HUES64 (cell line): Measurements from ENCODE around the gene LRRC49.
"Not testable (repeated sequence)": the region's sequence is repeated elsewhere in the genome, so short reads cannot be mapped to it uniquely, and the experiment has no call there.

Experiments
- H3K27ac ChIP-seq: 2 replicates; pipeline ENCODE4 v1.7.0; 2013; ENCODE audit warnings: low read depth, low read length, inconsistent platforms
- H3K27me3 ChIP-seq: 2 replicates; pipeline ENCODE4 v1.6.1; 2013; ENCODE audit warnings: mild to moderate bottlenecking, low read length; ENCODE audit not compliant: insufficient read depth
- H3K36me3 ChIP-seq: 2 replicates; pipeline ENCODE4 v1.6.1; 2013; ENCODE audit warnings: mild to moderate bottlenecking, low read length; ENCODE audit not compliant: insufficient read depth
- H3K4me1 ChIP-seq: 2 replicates; pipeline ENCODE4 v1.6.1; 2013; ENCODE audit warnings: mild to moderate bottlenecking, low read length, moderate library complexity; ENCODE audit not compliant: insufficient read depth
- H3K4me3 ChIP-seq: 2 replicates; pipeline ENCODE4 v1.5.1; 2013; ENCODE audit warnings: mild to moderate bottlenecking, low read length, moderate library complexity
- H3K9ac ChIP-seq: 2 replicates; pipeline ENCODE4 v1.6.1; 2013; ENCODE audit warnings: mild to moderate bottlenecking, low read depth, low read length
- H3K9me3 ChIP-seq: 2 replicates; pipeline ENCODE4 v1.6.1; 2013; ENCODE audit warnings: low read depth, low read length; ENCODE audit not compliant: insufficient read depth
- WGBS: fragments of 150-250, 120-280 bp; methylation state at CpG from one replicate; pipeline ENCODE4 v1.1.7; 2013; ENCODE audit warnings: missing lambda C conversion rate; 5-methylcytosine and 5-hydroxymethylcytosine counted together

The LRRC49 gene

DNA sequence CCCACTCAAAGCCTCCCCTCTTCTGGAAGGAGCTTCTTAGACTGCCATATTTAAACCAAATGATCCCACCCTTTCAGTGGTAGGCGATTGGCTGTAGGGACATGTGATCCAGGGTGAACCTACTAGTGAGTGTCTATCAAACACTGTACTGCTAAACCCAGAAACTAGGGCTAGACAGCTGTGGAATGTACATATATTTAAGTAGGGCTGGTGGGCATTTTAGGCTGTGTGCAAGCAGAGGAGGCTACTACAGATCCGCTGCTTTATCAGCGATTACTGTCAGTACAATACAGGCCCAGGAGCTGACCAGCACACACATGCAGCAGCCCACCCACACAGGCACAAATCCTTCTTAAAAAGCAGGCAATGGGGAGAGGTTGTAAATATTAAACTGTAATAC, 23.3 kb upstream of the LRRC49 start:
- 95% methylated on average over 3 of the region's 3 CpGs for WGBS
- peaks cover 9% of the 10 kb centered on the region; the same call in 1 of the 2 replicates for H3K9me3 ChIP-seq
- no peak overlapping the region for H3K9ac ChIP-seq
- no peak overlapping the region for H3K4me3 ChIP-seq
- no peaks in the 10 kb centered on the region for H3K4me1 ChIP-seq
- no peaks in the 10 kb centered on the region for H3K27me3 ChIP-seq
- no peak overlapping the region for H3K27ac ChIP-seq
- no peaks in the 10 kb centered on the region; the same call in 1 of the 2 replicates for H3K36me3 ChIP-seq

- Histone ChIP-seq H3K27ac (no peak overlapping the region), H3K9ac (no peak overlapping the region)
Measured at GRCh38 chr15:70870051-70870450, 22.6 kb upstream of the LRRC49 start.

GRCh38 chr15:70871490-70871889, 21.1 kb upstream of the LRRC49 start:
- not testable (repeated sequence) for H3K36me3 ChIP-seq, H3K9me3 ChIP-seq, H3K27ac ChIP-seq, H3K9ac ChIP-seq, H3K27me3 ChIP-seq, H3K4me3 ChIP-seq, H3K4me1 ChIP-seq
- WGBS: 96% methylated on average over 34 of the region's 34 CpGs

More at GRCh38 chr15:70870051-70870450, 22.6 kb upstream of the LRRC49 start:
- Histone ChIP-seq H3K9me3 (peaks cover 9% of the 10 kb centered on the region; the same call in 1 of the 2 replicates), H3K27me3 (no peaks in the 10 kb centered on the region), H3K4me1 (no peaks in the 10 kb centered on the region), H3K4me3 (no peak overlapping the region), H3K36me3 (no peaks in the 10 kb centered on the region; the same call in 1 of the 2 replicates)

DNA sequence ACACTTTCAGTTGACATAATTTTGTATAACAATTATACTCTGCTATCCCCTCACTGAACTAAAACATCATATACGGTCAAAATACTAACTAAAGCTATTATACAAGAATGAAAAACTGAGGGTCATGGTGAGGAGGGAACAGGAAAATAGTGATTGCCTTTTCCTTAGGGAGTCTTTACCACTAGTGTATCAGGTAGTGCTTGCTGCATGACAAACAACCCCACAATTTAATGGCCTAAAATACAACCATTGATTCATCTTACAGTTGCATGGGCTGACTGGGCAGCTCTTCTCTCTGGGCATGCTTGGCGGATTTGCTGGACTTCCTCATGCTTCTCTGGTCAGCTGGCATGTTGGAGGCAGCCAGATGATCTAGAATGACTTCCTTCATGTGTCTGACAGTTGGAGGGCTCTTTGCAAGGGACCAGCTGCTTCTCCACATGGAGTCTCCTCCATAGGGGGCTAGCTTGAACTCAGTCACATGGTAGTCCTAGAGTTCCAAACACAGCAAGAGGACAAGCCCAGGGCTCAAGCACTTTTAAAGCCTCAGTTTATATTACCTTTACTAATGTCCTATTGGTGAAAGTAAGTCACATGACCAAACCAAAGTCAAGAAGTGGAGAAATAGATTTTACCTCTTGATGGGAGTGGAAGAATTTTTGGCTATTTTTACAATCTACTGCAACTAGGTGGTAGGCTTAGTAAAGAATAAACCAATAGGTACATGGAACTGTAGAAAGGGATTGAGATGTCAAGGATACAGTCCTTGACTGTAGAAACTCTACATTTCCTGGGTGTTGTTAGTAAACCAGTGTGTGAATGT, 19.2 kb upstream of the LRRC49 start:
- Histone ChIP-seq H3K36me3 (no peaks in the 10 kb centered on the region; the same call in 1 of the 2 replicates), H3K9me3 (peaks cover 9% of the 10 kb centered on the region; the same call in 1 of the 2 replicates)

GRCh38 chr15:70875001-70875782, 17.4 kb upstream of the LRRC49 start:
- Histone ChIP-seq H3K9me3 (peaks cover 9% of the 10 kb centered on the region; the same call in 1 of the 2 replicates), H3K4me3 (no peak overlapping the region), H3K4me1 (no peaks in the 10 kb centered on the region), H3K36me3 (no peaks in the 10 kb centered on the region; the same call in 1 of the 2 replicates), H3K9ac (no peak overlapping the region), H3K27me3 (no peaks in the 10 kb centered on the region), H3K27ac (no peak overlapping the region)
- 88% methylated on average over 7 of the region's 7 CpGs for WGBS

More for the DNA sequence above, 19.2 kb upstream of the LRRC49 start:
- Histone ChIP-seq H3K27me3 (no peaks in the 10 kb centered on the region), H3K4me3 (no peak overlapping the region), H3K9ac (no peak overlapping the region), H3K4me1 (no peaks in the 10 kb centered on the region), H3K27ac (no peak overlapping the region)
- WGBS: 92% methylated on average over 1 of the region's 2 CpGs

GRCh38 chr15:70876011-70876410, 16.6 kb upstream of the LRRC49 start:
- WGBS: 86% methylated on average over 3 of the region's 3 CpGs
- no peak overlapping the region for H3K9ac ChIP-seq
- no peaks in the 10 kb centered on the region for H3K4me1 ChIP-seq
- H3K27ac ChIP-seq: no peak overlapping the region
- no peaks in the 10 kb centered on the region; the same call in 1 of the 2 replicates for H3K36me3 ChIP-seq
- H3K4me3 ChIP-seq: no peak overlapping the region
- no peaks in the 10 kb centered on the region for H3K27me3 ChIP-seq
- H3K9me3 ChIP-seq: peaks cover 9% of the 10 kb centered on the region; the same call in 1 of the 2 replicates

DNA sequence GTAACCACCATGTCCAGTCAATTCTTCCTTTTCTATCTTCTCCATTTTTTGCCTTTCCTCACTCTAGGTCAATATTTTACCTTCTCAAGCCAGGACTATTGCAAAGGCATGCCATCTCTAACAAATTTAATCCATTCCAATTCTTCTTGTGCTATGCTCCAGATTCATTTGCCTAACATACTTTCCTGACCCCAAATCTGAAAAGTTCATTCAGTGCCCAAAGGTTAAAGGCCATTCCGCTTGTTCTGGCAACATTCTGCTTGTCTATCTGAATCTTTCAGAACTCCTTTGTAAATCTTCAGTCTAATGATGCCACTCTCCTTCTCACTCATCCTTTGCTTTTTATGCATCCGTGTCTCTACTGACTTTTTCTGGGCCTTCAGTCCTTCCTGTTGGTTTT, 15.9 kb upstream of the LRRC49 start:
- Histone ChIP-seq H3K27me3 (no peaks in the 10 kb centered on the region), H3K4me1 (no peaks in the 10 kb centered on the region), H3K27ac (no peak overlapping the region), H3K4me3 (no peak overlapping the region), H3K36me3 (no peaks in the 10 kb centered on the region; the same call in 1 of the 2 replicates), H3K9me3 (peaks cover 9% of the 10 kb centered on the region; the same call in 1 of the 2 replicates), H3K9ac (no peak overlapping the region)
- 86% methylated on average over 2 of the region's 2 CpGs for WGBS

GRCh38 chr15:70879401-70879800, 13.2 kb upstream of the LRRC49 start:
- no peak overlapping the region for H3K27ac ChIP-seq
- no peaks in the 10 kb centered on the region for H3K4me1 ChIP-seq
- no peak overlapping the region for H3K4me3 ChIP-seq
- H3K9me3 ChIP-seq: no peaks in the 10 kb centered on the region
- no peaks in the 10 kb centered on the region for H3K36me3 ChIP-seq
- H3K9ac ChIP-seq: no peak overlapping the region
- no peaks in the 10 kb centered on the region for H3K27me3 ChIP-seq
- WGBS: 90% methylated on average over 2 of the region's 2 CpGs

DNA sequence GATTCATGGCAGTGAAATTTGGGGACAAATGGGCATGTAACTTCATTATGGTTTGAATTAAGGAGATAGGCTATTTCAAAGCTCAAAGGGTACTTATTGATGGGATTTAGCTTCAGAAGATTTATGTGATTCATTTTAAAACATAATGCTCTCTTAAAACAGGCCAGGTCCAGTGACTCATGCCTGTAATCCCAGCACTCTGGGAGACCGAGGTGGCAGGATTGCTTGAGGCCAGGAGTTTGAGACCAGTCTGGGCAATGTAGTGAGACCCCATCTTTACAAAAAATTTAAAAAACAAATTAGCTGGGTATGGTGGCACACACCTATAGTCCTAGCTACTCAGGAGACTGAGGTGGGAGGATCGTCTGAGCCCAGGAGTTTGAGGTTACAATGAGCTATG, 11.8 kb upstream of the LRRC49 start:
- Histone ChIP-seq H3K27ac (no peak overlapping the region), H3K9ac (no peak overlapping the region), H3K4me1 (no peaks in the 10 kb centered on the region), H3K9me3 (no peaks in the 10 kb centered on the region), H3K36me3 (no peaks in the 10 kb centered on the region), H3K27me3 (no peaks in the 10 kb centered on the region), H3K4me3 (no peak overlapping the region)
- 85% methylated on average over 2 of the region's 2 CpGs for WGBS

DNA sequence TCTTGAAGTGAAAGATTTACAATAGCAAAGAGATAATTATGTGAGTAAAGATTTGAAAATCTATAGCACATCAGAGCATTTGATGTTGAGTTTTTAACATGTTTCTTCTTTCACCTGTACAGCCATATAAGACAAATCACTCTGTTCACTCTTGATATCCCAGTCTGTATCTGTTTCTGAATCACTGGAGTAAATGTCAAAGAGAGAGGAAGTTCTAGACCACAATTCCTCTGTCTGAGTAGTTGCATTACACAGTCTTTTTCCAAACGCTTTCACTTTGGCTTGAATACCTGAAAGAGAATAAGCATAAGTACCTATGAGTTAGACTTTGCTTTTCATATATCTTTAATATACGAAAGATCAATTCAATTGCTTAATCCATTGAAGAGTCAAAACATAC, 10.3 kb upstream of the LRRC49 start:
- no peak overlapping the region for H3K9ac ChIP-seq
- H3K4me3 ChIP-seq: no peak overlapping the region
- no peaks in the 10 kb centered on the region for H3K4me1 ChIP-seq
- H3K36me3 ChIP-seq: no peaks in the 10 kb centered on the region
- no peaks in the 10 kb centered on the region for H3K9me3 ChIP-seq
- 93% methylated on average over 2 of the region's 2 CpGs for WGBS
- no peak overlapping the region for H3K27ac ChIP-seq
- H3K27me3 ChIP-seq: no peaks in the 10 kb centered on the region

DNA sequence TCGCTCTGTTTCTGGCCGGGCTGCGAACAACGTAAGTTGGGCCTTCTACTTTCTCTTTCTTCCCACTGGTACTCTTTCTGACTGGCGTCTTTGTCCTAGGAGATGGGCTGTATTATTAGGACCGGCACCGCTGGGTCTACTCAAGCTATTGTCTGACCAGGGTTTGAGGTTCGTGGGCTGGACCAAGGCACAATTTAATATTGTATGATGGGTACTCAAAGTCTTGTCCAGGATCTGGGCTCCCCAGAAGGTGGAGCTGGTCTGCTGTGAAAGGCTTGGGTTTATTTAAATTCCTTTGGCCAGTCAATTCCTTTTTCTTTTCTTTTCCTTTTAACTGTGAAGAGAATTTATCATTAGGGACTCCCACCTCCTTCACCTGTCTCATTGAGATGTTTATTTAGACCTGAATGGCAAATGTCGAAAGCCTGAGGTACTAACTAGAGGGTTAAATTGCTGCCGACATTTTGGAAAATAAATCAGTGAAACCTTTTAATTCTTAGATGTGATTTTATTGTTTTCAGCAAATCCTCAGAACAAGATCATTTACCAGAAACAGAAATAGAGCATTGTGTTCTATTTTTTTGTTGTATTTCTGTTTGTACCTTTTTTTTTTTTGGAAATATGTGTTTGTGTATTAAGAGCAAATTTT, 410 bp downstream of the LRRC49 start:
- Histone ChIP-seq H3K4me1 (peaks cover 13% of the 10 kb centered on the region; the same call in 1 of the 2 replicates), H3K9ac (no peak overlapping the region), H3K4me3 (peak overlapping the region; percentile 90), H3K9me3 (no peaks in the 10 kb centered on the region), H3K36me3 (peaks cover 13% of the 10 kb centered on the region; the same call in 1 of the 2 replicates), H3K27ac (no peak overlapping the region), H3K27me3 (no peaks in the 10 kb centered on the region)
- 14% methylated on average over 10 of the region's 10 CpGs for WGBS
